ENCODE measurements around the gene MESD. TPM values are rescaled to one million over a fixed set of nuclear protein-coding genes. Genes with fewer than 3 reads are reported as not detected.

The MESD gene
- total RNA-seq, 1 experiment from 2014 or later = 21.9 TPM

DNA sequence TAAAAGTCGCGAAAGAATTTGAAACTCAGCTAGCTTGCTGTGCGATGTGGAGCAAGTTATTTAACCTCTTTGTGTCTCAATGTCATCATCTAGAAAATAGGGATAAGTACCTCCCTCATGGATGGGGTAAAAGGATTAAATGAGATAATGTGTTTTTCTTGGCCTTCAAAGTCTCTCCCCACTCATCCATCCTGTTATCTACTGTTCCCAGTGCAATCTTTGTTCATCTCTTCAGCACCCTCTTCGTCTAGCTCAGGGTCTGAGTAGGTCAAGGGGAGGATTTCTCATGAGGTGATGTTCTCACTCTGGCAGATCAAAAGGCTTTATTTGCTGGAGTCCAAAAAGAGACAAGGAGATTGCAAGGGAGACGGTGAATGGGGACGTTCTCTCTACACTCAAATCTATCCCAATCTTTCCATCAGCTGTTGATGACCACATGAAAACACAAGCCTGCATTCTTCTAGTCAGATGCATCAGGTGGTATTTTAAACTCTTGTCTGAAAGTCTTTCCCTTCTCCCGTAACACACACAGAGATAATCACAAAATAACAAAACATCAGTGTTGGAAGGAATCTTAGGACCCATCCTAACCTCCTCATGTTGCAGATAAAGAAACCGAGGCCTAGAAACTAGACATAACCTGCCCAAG is 1.3 kb downstream of the MESD start:
- Histone ChIP-seq H3K4me2 (peak overlapping the region; percentile 89), H3K4me3 (peak overlapping the region; percentile 87), H3K79me2 (ENCODE audit: low read depth) (peaks cover 59% of the 10 kb centered on the region), H4K20me1 (ENCODE audit: insufficient read depth) (peaks cover 5% of the 10 kb centered on the region; the same call in 1 of the 2 replicates), H3K27ac (no peak overlapping the region), H3K27me3 (ENCODE audit: insufficient read depth, low read depth) (no peaks in the 10 kb centered on the region), H3K36me3 (ENCODE audit: low read depth) (no peaks in the 10 kb centered on the region), H3F3A (ENCODE audit: insufficient read depth, low read depth) (peaks cover 11% of the 10 kb centered on the region; the same call in 1 of the 2 replicates), H3K9me3 (ENCODE audit: insufficient read depth, low read depth) (no peaks in the 10 kb centered on the region), H3K4me1 (replicated peaks; ENCODE audit: insufficient read depth) (peaks cover 24% of the 10 kb centered on the region), H3K9me2 (ENCODE audit: insufficient read depth) (no peaks in the 10 kb centered on the region; the same call in 1 of the 2 replicates), H2AFZ (no peak overlapping the region)
- TF ChIP-seq EZH2 (IDR thresholded peaks at IDR 0.05; ENCODE audit: low read depth) = no peak
- TF ChIP-seq, protein P1, sequence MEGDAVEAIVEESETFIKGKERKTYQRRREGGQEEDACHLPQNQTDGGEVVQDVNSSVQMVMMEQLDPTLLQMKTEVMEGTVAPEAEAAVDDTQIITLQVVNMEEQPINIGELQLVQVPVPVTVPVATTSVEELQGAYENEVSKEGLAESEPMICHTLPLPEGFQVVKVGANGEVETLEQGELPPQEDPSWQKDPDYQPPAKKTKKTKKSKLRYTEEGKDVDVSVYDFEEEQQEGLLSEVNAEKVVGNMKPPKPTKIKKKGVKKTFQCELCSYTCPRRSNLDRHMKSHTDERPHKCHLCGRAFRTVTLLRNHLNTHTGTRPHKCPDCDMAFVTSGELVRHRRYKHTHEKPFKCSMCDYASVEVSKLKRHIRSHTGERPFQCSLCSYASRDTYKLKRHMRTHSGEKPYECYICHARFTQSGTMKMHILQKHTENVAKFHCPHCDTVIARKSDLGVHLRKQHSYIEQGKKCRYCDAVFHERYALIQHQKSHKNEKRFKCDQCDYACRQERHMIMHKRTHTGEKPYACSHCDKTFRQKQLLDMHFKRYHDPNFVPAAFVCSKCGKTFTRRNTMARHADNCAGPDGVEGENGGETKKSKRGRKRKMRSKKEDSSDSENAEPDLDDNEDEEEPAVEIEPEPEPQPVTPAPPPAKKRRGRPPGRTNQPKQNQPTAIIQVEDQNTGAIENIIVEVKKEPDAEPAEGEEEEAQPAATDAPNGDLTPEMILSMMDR (conservative IDR thresholded peaks at IDR 0.05) = no peak
- intact Hi-C loops (cut with micrococcal nuclease; ENCODE audit: unreplicated experiment) = no loop called here
- ChIA-PET POLR2A (ENCODE audit: unreplicated experiment) (interaction anchor here (0.5 to 0.6 kb wide), 3 partner anchors 13 to 411 kb away, joined by 4 to 20 read pairs (median 5); no protein-coding TSS in a partner anchor), CTCF (no interaction called here)
- TSS peak; percentile 59 for BruUV-seq (replicated peaks)
- DNase-seq = no peak

- H3K79me2 ChIP-seq (ENCODE audit: low read depth) = peaks cover 70% of the 10 kb centered on the region
- no peak overlapping the region for H3K27ac ChIP-seq
- TF ChIP-seq EZH2 (IDR thresholded peaks at IDR 0.05; ENCODE audit: low read depth) = no peak
- TF ChIP-seq, protein P1 (conservative IDR thresholded peaks at IDR 0.05) = no peak
- H3F3A ChIP-seq (ENCODE audit: insufficient read depth, low read depth) = peaks cover 11% of the 10 kb centered on the region; the same call in 1 of the 2 replicates
- DNase-seq = no peak
- peaks cover 24% of the 10 kb centered on the region for H3K4me1 ChIP-seq (replicated peaks; ENCODE audit: insufficient read depth)
- H3K36me3 ChIP-seq (ENCODE audit: low read depth) = peaks cover 10% of the 10 kb centered on the region; the same call in 1 of the 2 replicates
- H4K20me1 ChIP-seq (ENCODE audit: insufficient read depth) = peaks cover 5% of the 10 kb centered on the region; the same call in 1 of the 2 replicates
- no peaks in the 10 kb centered on the region for H3K27me3 ChIP-seq (ENCODE audit: insufficient read depth, low read depth)
- H2AFZ ChIP-seq = no peak overlapping the region
- CTCF ChIA-PET = no interaction called here
- no peaks in the 10 kb centered on the region; the same call in 1 of the 2 replicates for H3K9me2 ChIP-seq (ENCODE audit: insufficient read depth)
- H3K4me3 ChIP-seq = no peak overlapping the region
- intact Hi-C loops (cut with micrococcal nuclease; ENCODE audit: unreplicated experiment) = no loop called here
- H3K4me2 ChIP-seq = 0 out of 2 replicates have a peak overlapping the region, but pooled peaks have one; percentile 89
- POLR2A ChIA-PET (ENCODE audit: unreplicated experiment) = no interaction called here
- H3K9me3 ChIP-seq (ENCODE audit: insufficient read depth, low read depth) = no peaks in the 10 kb centered on the region
- no TSS peak for BruUV-seq (replicated peaks)
Observed at GRCh38 chr15:80986487-80986886, 3.1 kb downstream of the MESD start.

- Histone ChIP-seq H3K27me3 (ENCODE audit: insufficient read depth, low read depth) (no peaks in the 10 kb centered on the region), H3K79me2 (ENCODE audit: low read depth) (peaks cover 70% of the 10 kb centered on the region), H3K9me3 (ENCODE audit: insufficient read depth, low read depth) (no peaks in the 10 kb centered on the region), H3F3A (ENCODE audit: insufficient read depth, low read depth) (peaks cover 11% of the 10 kb centered on the region; the same call in 1 of the 2 replicates), H3K9me2 (ENCODE audit: insufficient read depth) (no peaks in the 10 kb centered on the region; the same call in 1 of the 2 replicates), H4K20me1 (ENCODE audit: insufficient read depth) (peaks cover 5% of the 10 kb centered on the region; the same call in 1 of the 2 replicates), H2AFZ (no peak overlapping the region), H3K36me3 (ENCODE audit: low read depth) (peaks cover 10% of the 10 kb centered on the region; the same call in 1 of the 2 replicates), H3K4me1 (replicated peaks; ENCODE audit: insufficient read depth) (peaks cover 24% of the 10 kb centered on the region), H3K4me2 (no peak overlapping the region), H3K4me3 (no peak overlapping the region), H3K27ac (no peak overlapping the region)
- no peak for TF ChIP-seq EZH2 (IDR thresholded peaks at IDR 0.05; ENCODE audit: low read depth)
- TF ChIP-seq, protein P1 (conservative IDR thresholded peaks at IDR 0.05) = no peak
- ChIA-PET CTCF (no interaction called here), POLR2A (ENCODE audit: unreplicated experiment) (no interaction called here)
- BruUV-seq (replicated peaks) = no TSS peak
- intact Hi-C loops (cut with micrococcal nuclease; ENCODE audit: unreplicated experiment) = no loop called here
- no peak for DNase-seq
Observed at GRCh38 chr15:80985981-80986380, 3.6 kb downstream of the MESD start.

Data from PC-9 (cell line).